Prostate gland (tissue), 2 donors: ENCODE data around the gene ABCG1. TPM values are rescaled to one million over a fixed set of nuclear protein-coding genes. Genes with fewer than 3 reads are reported as not detected.

Experiments used
- DNase-seq: peaks from one replicate; pipeline ENCODE4 v3.0.0-alpha.2; 2019; ENCODE audit warnings: low spot score
- H3K27ac ChIP-seq, 2 donors: fragments of 200-600 bp; sonication (generic); 2 replicates each; pipeline ENCODE4 v1.5.1; 2017 to 2019
- H3K27me3 ChIP-seq: fragments of 200-600 bp; sonication (generic); replicated peaks from 2 replicates; pipeline ENCODE4 v1.5.1; 2019; ENCODE audit not compliant: insufficient read depth
- H3K36me3 ChIP-seq, 2 donors: fragments of 200-600 bp; sonication (generic); 1 replicate in 1 of 2; 2 replicates in 1 of 2; pipeline versions ENCODE4 v1.5.1 to v1.8.1; 2017 to 2019
- H3K4me1 ChIP-seq: fragments of 200-600 bp; sonication (generic); replicated peaks from 2 replicates; pipeline ENCODE4 v1.5.1; 2019
- H3K4me3 ChIP-seq, 2 donors: fragments of 200-600 bp; sonication (generic); 2 replicates each; pipeline ENCODE4 v1.5.1; 2017 to 2019
- H3K9me3 ChIP-seq: fragments of 200-600 bp; sonication (generic); 2 replicates; pipeline ENCODE4 v1.5.1; 2017
- CTCF ChIP-seq, 4 experiments: fragments of 200-600 bp in 2 of 4; fragments of 450-650 bp in 2 of 4; sonication (generic) in 2 of 4; IDR thresholded peaks; 1 replicate in 3 of 4; 2 replicates in 1 of 4; pipeline ENCODE4 v1.5.1; 2016 to 2019; ENCODE audit warnings: antibody characterized with exemption in 4 of 4, mild to moderate bottlenecking in 2 of 4, moderate library complexity in 2 of 4
- POLR2A ChIP-seq: fragments of 450-650 bp; IDR thresholded peaks from one replicate; pipeline ENCODE4 v1.6.1; 2016; ENCODE audit warnings: antibody characterized with exemption, mild to moderate bottlenecking
- POLR2AphosphoS5 ChIP-seq: sonication (generic); formaldehyde crosslinking; IDR thresholded peaks from one replicate; pipeline ENCODE4 v1.6.1; 2017; ENCODE audit warnings: antibody characterized with exemption
- WGBS: methylation state at CpG from one replicate; pipeline ENCODE4 v1.1.5; 2018; 5-methylcytosine and 5-hydroxymethylcytosine counted together
- intact Hi-C: fragments of 100-400 bp; cut with DNase I; formaldehyde crosslinking; loops from one replicate; pipeline ENCODE4 v1.14.2; 2022
- total RNA-seq, 2 donors: library from RNA; depleted of rRNA; stranded (reverse); fragments of >200 nt; gene quantifications; one replicate each; pipeline ENCODE4 v1.1.0, GENCODE V29; 2016

The ABCG1 gene
- total RNA-seq, 2 donors from 2014 or later = 22.7 to 28.3 TPM

GRCh38 chr21:42214921-42215320 lies 4.0 kb upstream of the ABCG1 start:
- Histone ChIP-seq H3K27me3 (no peaks in the 10 kb centered on the region), H3K27ac (no peak overlapping the region), H3K36me3 (no peaks in the 10 kb centered on the region), H3K4me1 (no peaks in the 10 kb centered on the region), H3K4me3 (no peak overlapping the region), H3K9me3 (no peaks in the 10 kb centered on the region)
- WGBS = 87% methylated on average over 4 of the region's 5 CpGs
- intact Hi-C loops = no loop called here
- TF ChIP-seq POLR2A (no peak), CTCF (IDR thresholded peaks at IDR 0.05) (no peak), POLR2AphosphoS5 (no peak)
- no peak for DNase-seq

- DNase-seq = no peak
- TF ChIP-seq CTCF (IDR thresholded peaks at IDR 0.05) = no peak
- no peak for TF ChIP-seq POLR2A
- no peak for TF ChIP-seq POLR2AphosphoS5
These were observed 2.8 kb upstream of the ABCG1 start for GRCh38 chr21:42215942-42216725.

GRCh38 chr21:42216726-42217572 lies 2.0 kb upstream of the ABCG1 start:
- no peak for DNase-seq
- H3K27me3 ChIP-seq = no peaks in the 10 kb centered on the region
- H3K36me3 ChIP-seq = no peaks in the 10 kb centered on the region
- no peak overlapping the region for H3K4me3 ChIP-seq
- H3K27ac ChIP-seq = no peak overlapping the region
- WGBS = 94% methylated on average over 17 of the region's 17 CpGs
- H3K4me1 ChIP-seq = no peaks in the 10 kb centered on the region
- H3K9me3 ChIP-seq = no peaks in the 10 kb centered on the region
- no peak for TF ChIP-seq POLR2AphosphoS5
- no peak for TF ChIP-seq CTCF (IDR thresholded peaks at IDR 0.05)
- no peak for TF ChIP-seq POLR2A
- intact Hi-C loops = no loop called here

More at GRCh38 chr21:42215942-42216725, 2.8 kb upstream of the ABCG1 start:
- WGBS = 94% methylated on average over 9 of the region's 9 CpGs
- H3K4me3 ChIP-seq = no peak overlapping the region
- H3K9me3 ChIP-seq = no peaks in the 10 kb centered on the region
- no peaks in the 10 kb centered on the region for H3K27me3 ChIP-seq
- no peak overlapping the region for H3K27ac ChIP-seq
- H3K36me3 ChIP-seq = no peaks in the 10 kb centered on the region
- intact Hi-C loops = no loop called here
- no peaks in the 10 kb centered on the region for H3K4me1 ChIP-seq

- no peak for DNase-seq
- no peak for TF ChIP-seq POLR2A
- TF ChIP-seq POLR2AphosphoS5 = no peak
- no peak for TF ChIP-seq CTCF (IDR thresholded peaks at IDR 0.05)
- H3K36me3 ChIP-seq = no peaks in the 10 kb centered on the region
- no peaks in the 10 kb centered on the region for H3K9me3 ChIP-seq
- H3K4me1 ChIP-seq = no peaks in the 10 kb centered on the region
- no peaks in the 10 kb centered on the region for H3K27me3 ChIP-seq
- intact Hi-C loops = no loop called here
- WGBS = under 1% methylated on average over 41 of the region's 41 CpGs
- peak overlapping the region; percentile 69 to 77 for H3K27ac ChIP-seq
- peak overlapping the region; percentile 71 to 74 for H3K4me3 ChIP-seq
These were observed 732 bp downstream of the ABCG1 start for GRCh38 chr21:42219606-42220137.
